ENCODE measurements around the gene HNRNPK. TPM values are rescaled to one million over a fixed set of nuclear protein-coding genes. Genes with fewer than 3 reads are reported as not detected.

The HNRNPK gene
- total RNA-seq, 1 donor from 2014 or later: 353 TPM

DNA sequence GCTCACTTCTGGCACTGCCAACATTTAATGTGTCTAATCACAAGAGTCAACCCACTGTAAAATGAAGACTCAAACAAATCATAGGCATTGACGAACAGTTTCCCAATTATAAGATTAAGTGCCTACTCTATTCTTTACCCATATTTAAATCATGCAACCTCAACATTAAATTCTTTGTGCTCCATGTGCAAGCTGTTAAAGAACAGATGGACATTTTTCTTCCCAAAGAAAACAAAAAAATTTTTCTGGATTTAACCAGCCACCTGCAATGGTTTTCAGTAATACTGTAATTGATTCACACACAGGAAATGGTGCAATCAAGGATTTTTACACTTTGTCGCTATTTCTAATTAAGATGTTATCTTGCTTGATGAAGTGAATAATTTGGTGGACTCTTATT, 3.6 kb downstream of the HNRNPK start:
- ATAC-seq (no peak), DNase-seq (no peak)
- H3K4me1 ChIP-seq: peaks cover 31% of the 10 kb centered on the region

GRCh38 chr9:83975300-83975699, 4.7 kb downstream of the HNRNPK start:
- no peaks in the 10 kb centered on the region for H3K9me3 ChIP-seq
- no peak overlapping the region for H3K27ac ChIP-seq
- ATAC-seq: no peak
- no peak for TF ChIP-seq CTCF (IDR thresholded peaks at IDR 0.05)
- H3K4me1 ChIP-seq: peaks cover 31% of the 10 kb centered on the region
- H3K27me3 ChIP-seq: no peaks in the 10 kb centered on the region
- H3K36me3 ChIP-seq: peaks cover 82% of the 10 kb centered on the region
- H3K4me3 ChIP-seq: no peak overlapping the region
- DNase-seq: no peak
- intact Hi-C loops (cut with DNase I): no loop called here

More for the DNA sequence above, 3.6 kb downstream of the HNRNPK start:
- H3K27ac ChIP-seq: no peak overlapping the region
- intact Hi-C loops (cut with DNase I): no loop called here
- H3K36me3 ChIP-seq: peaks cover 72% of the 10 kb centered on the region
- H3K4me3 ChIP-seq: no peak overlapping the region
- no peaks in the 10 kb centered on the region for H3K27me3 ChIP-seq
- TF ChIP-seq CTCF (IDR thresholded peaks at IDR 0.05): no peak
- no peaks in the 10 kb centered on the region for H3K9me3 ChIP-seq

GRCh38 chr9:83972286-83972685, 7.7 kb downstream of the HNRNPK start:
- H3K27me3 ChIP-seq: no peaks in the 10 kb centered on the region
- ATAC-seq (no peak), DNase-seq (no peak)
- H3K27ac ChIP-seq: no peak overlapping the region
- peaks cover 100% of the 10 kb centered on the region for H3K36me3 ChIP-seq
- no peak overlapping the region for H3K4me3 ChIP-seq
- H3K4me1 ChIP-seq: peaks cover 23% of the 10 kb centered on the region
- no peak for TF ChIP-seq CTCF (IDR thresholded peaks at IDR 0.05)
- no peaks in the 10 kb centered on the region for H3K9me3 ChIP-seq
- intact Hi-C loops (cut with DNase I): no loop called here

DNA sequence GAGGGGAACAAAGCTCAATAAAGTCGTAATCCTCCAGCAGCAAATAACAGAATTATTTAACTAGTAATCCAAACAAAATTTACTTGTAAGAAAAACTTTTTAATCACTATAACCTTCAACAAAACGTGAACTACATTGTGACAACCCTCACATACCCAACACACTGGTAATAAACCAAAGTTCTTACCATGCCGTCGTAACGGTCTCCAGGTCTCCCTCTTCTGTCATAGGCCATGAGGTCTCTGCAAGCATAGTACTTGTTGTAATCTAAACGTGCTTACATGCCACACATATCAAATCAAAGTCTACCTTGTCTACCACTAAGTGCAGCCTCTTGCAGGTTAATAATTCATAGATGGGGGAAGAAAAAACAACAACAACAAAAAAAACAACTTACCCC, 8.5 kb downstream of the HNRNPK start:
- Histone ChIP-seq H3K9me3 (no peaks in the 10 kb centered on the region), H3K4me3 (no peak overlapping the region), H3K36me3 (peaks cover 100% of the 10 kb centered on the region), H3K27ac (no peak overlapping the region), H3K4me1 (peaks cover 15% of the 10 kb centered on the region), H3K27me3 (no peaks in the 10 kb centered on the region)
- intact Hi-C loops (cut with DNase I): no loop called here
- DNase-seq (no peak), ATAC-seq (no peak)
- no peak for TF ChIP-seq CTCF (IDR thresholded peaks at IDR 0.05)

DNA sequence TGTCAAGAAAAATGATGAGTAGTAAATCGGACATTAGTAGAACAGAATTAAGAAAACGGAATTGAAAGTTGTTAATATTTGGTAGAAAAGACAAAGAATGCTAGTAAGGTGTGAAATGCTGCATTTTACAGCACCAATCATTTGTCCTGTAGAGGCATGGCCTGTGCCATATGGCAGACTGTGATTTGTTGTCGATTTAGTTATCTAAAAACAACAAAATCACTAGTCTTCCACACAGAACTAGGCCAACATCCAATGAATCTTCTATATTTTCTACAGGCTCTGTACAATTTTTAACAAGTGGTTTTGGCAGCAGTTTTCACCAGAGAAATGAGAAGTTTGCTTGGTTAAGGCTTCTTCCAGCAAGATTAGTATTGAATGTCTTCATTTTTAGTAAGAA, 10.4 kb downstream of the HNRNPK start:
- peaks cover 4% of the 10 kb centered on the region for H3K4me1 ChIP-seq
- no peak for TF ChIP-seq CTCF (IDR thresholded peaks at IDR 0.05)
- ATAC-seq: no peak
- no peaks in the 10 kb centered on the region for H3K27me3 ChIP-seq
- H3K27ac ChIP-seq: no peak overlapping the region
- intact Hi-C loops (cut with DNase I): no loop called here
- no peak overlapping the region for H3K4me3 ChIP-seq
- H3K36me3 ChIP-seq: peaks cover 88% of the 10 kb centered on the region
- no peaks in the 10 kb centered on the region for H3K9me3 ChIP-seq
- no peak for DNase-seq

GRCh38 chr9:83967073-83967472, 12.9 kb downstream of the HNRNPK start:
- ATAC-seq (no peak), DNase-seq (no peak)
- no peak overlapping the region for H3K27ac ChIP-seq
- peaks cover 63% of the 10 kb centered on the region for H3K36me3 ChIP-seq
- H3K27me3 ChIP-seq: no peaks in the 10 kb centered on the region
- H3K4me1 ChIP-seq: no peaks in the 10 kb centered on the region
- no peak for TF ChIP-seq CTCF (IDR thresholded peaks at IDR 0.05)
- H3K9me3 ChIP-seq: no peaks in the 10 kb centered on the region
- H3K4me3 ChIP-seq: no peak overlapping the region
- intact Hi-C loops (cut with DNase I): no loop called here

All from upper lobe of right lung (tissue), 1 donor.